Lower lobe of right lung (tissue), 2 donors: ENCODE results near the gene PLCL1. TPM values are rescaled to one million over a fixed set of nuclear protein-coding genes. Genes with fewer than 3 reads are reported as not detected.

Experiments used
- ATAC-seq, 2 donors: fragments of 200-7000 bp; cut with Tn5 transposase; one replicate each; pipeline ENCODE4 v1.9.1; 2020 to 2022; ENCODE audit warnings: mild to moderate bottlenecking in 2 of 2, moderate library complexity in 2 of 2
- DNase-seq: peaks from one replicate; pipeline ENCODE4 v3.0.0-alpha.2; 2020
- H3K27ac ChIP-seq: fragments of 200-600 bp; one replicate; pipeline ENCODE4 v1.8.0; 2022
- H3K27me3 ChIP-seq: fragments of 200-600 bp; one replicate; pipeline ENCODE4 v1.8.0; 2022; ENCODE audit warnings: low read depth
- H3K36me3 ChIP-seq: fragments of 200-600 bp; one replicate; pipeline ENCODE4 v1.8.0; 2022; ENCODE audit warnings: mild to moderate bottlenecking
- H3K4me1 ChIP-seq: fragments of 200-600 bp; one replicate; pipeline ENCODE4 v1.8.0; 2022
- H3K4me3 ChIP-seq: fragments of 200-600 bp; one replicate; pipeline ENCODE4 v1.8.0; 2022; ENCODE audit warnings: mild to moderate bottlenecking
- H3K9me3 ChIP-seq: fragments of 200-600 bp; one replicate; pipeline ENCODE4 v1.8.0; 2022
- CTCF ChIP-seq: fragments of 200-600 bp; IDR thresholded peaks from one replicate; pipeline ENCODE4 v1.8.0; 2022; ENCODE audit warnings: antibody characterized with exemption, mild to moderate bottlenecking
- intact Hi-C: fragments of 100-400 bp; cut with DNase I; formaldehyde crosslinking; loops from one replicate; pipeline ENCODE4 v1.11.0; 2022
- total RNA-seq: library from RNA; stranded (reverse); fragmentation: NEBNext Ultra II Directional; extraction: Animal tissue kit (Norgen Biotek cat#: 25700); gene quantifications from one replicate; pipeline ENCODE4 v1.2.1, GENCODE V29; 2021
- donor health status: DM: no; HTN: yes; CAD: no; lungs with severe emphysema.

PLCL1 gene
- total RNA-seq, 1 donor from 2014 or later = 6.3 TPM

GRCh38 chr2:197908990-197909776 is 104.8 kb downstream of the PLCL1 start:
- no peak for TF ChIP-seq CTCF
- Histone ChIP-seq H3K4me3 (no peak overlapping the region), H3K27me3 (no peaks in the 10 kb centered on the region), H3K4me1 (no peaks in the 10 kb centered on the region), H3K27ac (no peak overlapping the region), H3K36me3 (no peaks in the 10 kb centered on the region), H3K9me3 (no peaks in the 10 kb centered on the region)
- ATAC-seq (no peak), DNase-seq (no peak)
- intact Hi-C loops = no loop called here

- H3K4me3 ChIP-seq = no peak overlapping the region
- ATAC-seq = no peak
- H3K27me3 ChIP-seq = no peaks in the 10 kb centered on the region
- no peaks in the 10 kb centered on the region for H3K9me3 ChIP-seq
- no peak overlapping the region for H3K27ac ChIP-seq
- H3K4me1 ChIP-seq = no peaks in the 10 kb centered on the region
- no peaks in the 10 kb centered on the region for H3K36me3 ChIP-seq
- DNase-seq = no peak
- intact Hi-C loops = no loop called here
- TF ChIP-seq CTCF = no peak
Measured at GRCh38 chr2:197911667-197912066, 107.3 kb downstream of the PLCL1 start.

- intact Hi-C loops = no loop called here
- no peak for TF ChIP-seq CTCF
- H3K36me3 ChIP-seq = no peaks in the 10 kb centered on the region
- H3K4me1 ChIP-seq = no peaks in the 10 kb centered on the region
- H3K9me3 ChIP-seq = no peaks in the 10 kb centered on the region
- no peak overlapping the region for H3K4me3 ChIP-seq
- DNase-seq = no peak
- no peaks in the 10 kb centered on the region for H3K27me3 ChIP-seq
- no peak for ATAC-seq
- H3K27ac ChIP-seq = no peak overlapping the region
Measured at GRCh38 chr2:197913084-197913483, 108.7 kb downstream of the PLCL1 start.

- Histone ChIP-seq H3K4me3 (no peak overlapping the region), H3K36me3 (no peaks in the 10 kb centered on the region), H3K27ac (no peak overlapping the region), H3K4me1 (no peaks in the 10 kb centered on the region), H3K27me3 (no peaks in the 10 kb centered on the region), H3K9me3 (no peaks in the 10 kb centered on the region)
- intact Hi-C loops = no loop called here
- DNase-seq (no peak), ATAC-seq (no peak)
- TF ChIP-seq CTCF = no peak
Measured at GRCh38 chr2:197914778-197915177, 110.4 kb downstream of the PLCL1 start.

- Histone ChIP-seq H3K36me3 (no peaks in the 10 kb centered on the region), H3K4me1 (no peaks in the 10 kb centered on the region), H3K9me3 (no peaks in the 10 kb centered on the region), H3K4me3 (no peak overlapping the region), H3K27ac (no peak overlapping the region), H3K27me3 (no peaks in the 10 kb centered on the region)
- intact Hi-C loops = no loop called here
- ATAC-seq (peak in 1 of 2 donors; percentile 56), DNase-seq (no peak)
- no peak for TF ChIP-seq CTCF
Measured at GRCh38 chr2:197915548-197916265, 111.3 kb downstream of the PLCL1 start.
